T-cell (primary cell): ENCODE data around the gene PCDHB14. TPM values are rescaled to one million over a fixed set of nuclear protein-coding genes. Genes with fewer than 3 reads are reported as not detected.
"Not testable (repeated sequence)": the region's sequence is repeated elsewhere in the genome, so short reads cannot be mapped to it uniquely, and the experiment has no call there.

Experiments used
- ATAC-seq, 4 experiments: fragments of 200-7000 bp in 3 of 4; fragments of 150-1000 bp in 1 of 4; cut with Tn5 transposase; replicated peaks in 1 of 4; 1 replicate in 3 of 4; 2 replicates in 1 of 4; pipeline ENCODE4 v1.10.0; 2021; ENCODE audit warnings: moderate library complexity in 3 of 4, mild to moderate bottlenecking in 2 of 4, moderate number of reproducible peaks in 1 of 4
- CTCF ChIA-PET, 2 donors: fragments of 300-600 bp; sonication (Branson Sonifier 250); formaldehyde crosslinking; loops; one replicate each; lab custom pipeline; 2022; ENCODE audit warnings: antibody characterized with exemption in 2 of 2; lab: Charles Lee
- POLR2A ChIA-PET, 2 donors: fragments of 300-600 bp; sonication (Branson Sonifier 250); formaldehyde crosslinking; loops; one replicate each; lab custom pipeline; 2022; ENCODE audit warnings: antibody characterized with exemption in 2 of 2; lab: Charles Lee
- DNase-seq, 35 experiments: peaks; one replicate each; pipeline versions ENCODE4 v3.0.0 to v3.0.0-alpha.2; 2013 to 2023
- H3K27ac ChIP-seq: one replicate; pipeline ENCODE4 v1.5.1; 2013; ENCODE audit warnings: low read length
- H3K27me3 ChIP-seq, 2 experiments: replicated peaks in 1 of 2; 1 replicate in 1 of 2; 2 replicates in 1 of 2; pipeline versions ENCODE4 v1.6.1 to v1.7.0; 2013; ENCODE audit warnings: low read length in 1 of 2, mixed read lengths in 1 of 2; ENCODE audit not compliant: control insufficient read depth in 2 of 2, insufficient read depth in 2 of 2; ENCODE audit errors: extremely low read depth in 1 of 2
- H3K36me3 ChIP-seq, 2 donors: 1 replicate in 1 of 2; 2 replicates in 1 of 2; pipeline versions ENCODE4 v1.6.1 to v1.7.0; 2013; ENCODE audit warnings: low read length in 1 of 2; ENCODE audit not compliant: control insufficient read depth in 2 of 2, insufficient read depth in 1 of 2; ENCODE audit errors: extremely low read depth in 1 of 2
- H3K4me1 ChIP-seq, 2 experiments: 1 replicate in 1 of 2; 2 replicates in 1 of 2; pipeline versions ENCODE4 v1.6.1 to v1.7.0; 2013; ENCODE audit warnings: low read length in 2 of 2, mixed read lengths in 1 of 2; ENCODE audit not compliant: insufficient read depth in 2 of 2, control insufficient read depth in 1 of 2; ENCODE audit errors: extremely low read depth in 1 of 2
- H3K4me3 ChIP-seq, 2 donors: 1 replicate in 1 of 2; 2 replicates in 1 of 2; pipeline versions ENCODE4 v1.5.1 to v1.7.0; 2013; ENCODE audit warnings: mild to moderate bottlenecking in 2 of 2, low read length in 1 of 2, moderate library complexity in 1 of 2; ENCODE audit not compliant: control insufficient read depth in 1 of 2; ENCODE audit errors: extremely low read depth in 1 of 2
- H3K9me3 ChIP-seq: 2 replicates; pipeline ENCODE4 v1.7.0; 2013
- H3K27ac Mint-ChIP-seq, 2 donors: one replicate each; pipeline ENCODE4 v1.8.0; 2020 to 2021; ENCODE audit warnings: mild to moderate bottlenecking in 2 of 2, mixed read lengths in 2 of 2
- H3K27me3 Mint-ChIP-seq, 2 donors: one replicate each; pipeline ENCODE4 v1.8.0; 2021 to 2022; ENCODE audit warnings: mixed read lengths in 2 of 2
- H3K36me3 Mint-ChIP-seq: one replicate; pipeline ENCODE4 v1.8.0; 2021; ENCODE audit warnings: mixed read lengths
- H3K4me1 Mint-ChIP-seq, 3 donors: one replicate each; pipeline ENCODE4 v1.8.0; 2020 to 2022; ENCODE audit warnings: mixed read lengths in 3 of 3, mild to moderate bottlenecking in 1 of 3
- H3K4me3 Mint-ChIP-seq, 3 donors: one replicate each; pipeline ENCODE4 v1.8.0; 2020 to 2022; ENCODE audit warnings: mild to moderate bottlenecking in 3 of 3, mixed read lengths in 3 of 3, moderate library complexity in 3 of 3
- H3K9me3 Mint-ChIP-seq, 3 donors: one replicate each; pipeline ENCODE4 v1.8.0; 2020 to 2022; ENCODE audit warnings: mixed read lengths in 3 of 3
- WGBS: methylation state at CpG from one replicate; pipeline ENCODE4 v1.1.5; 2013; ENCODE audit warnings: missing lambda C conversion rate; ENCODE audit not compliant: insufficient coverage; 5-methylcytosine and 5-hydroxymethylcytosine counted together
- total RNA-seq, 35 experiments: library from RNA in 6 of 35; stranded (reverse) in 6 of 35; fragments of 120-200 nt in 1 of 35; gene quantifications; one replicate each; pipeline versions ENCODE4 v1.2.1 to v1.2.4 and lab custom pipeline; 2013 to 2026

PCDHB14 gene
- total RNA-seq, 5 donors from 2014 or later (not counting 1 experiment from before 2014, with no cell fraction given): 0.12 TPM; not detected in 4

DNA sequence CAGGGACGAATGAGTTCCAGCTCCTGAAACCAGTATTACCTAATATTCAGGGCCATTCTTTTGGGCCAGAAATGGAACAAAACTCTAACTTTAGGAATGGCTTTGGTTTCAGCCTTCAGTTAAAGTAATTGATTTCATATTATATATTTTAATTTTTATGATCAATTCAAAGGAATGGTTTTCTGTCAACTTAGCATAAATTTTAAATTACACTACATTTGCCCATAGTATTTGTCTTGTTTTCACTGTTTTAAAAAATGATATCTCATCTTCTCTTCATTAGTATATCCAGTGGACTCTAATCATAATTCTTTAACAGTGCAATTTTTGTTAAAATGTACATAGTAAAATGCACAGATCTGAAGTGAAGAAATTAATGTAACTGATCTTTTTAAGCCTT is 42.8 kb upstream of the PCDHB14 start:
- 71% methylated on average over 1 of the region's 1 CpG for WGBS
- Histone ChIP-seq H3K4me3 (no peak overlapping the region), H3K27me3 (peaks cover 2 to 23% of the 10 kb centered on the region in 2 experiments), H3K36me3 (no peaks in the 10 kb centered on the region), H3K4me1 (no peaks in the 10 kb centered on the region), H3K9me3 (no peaks in the 10 kb centered on the region), H3K27ac (no peak overlapping the region)
- ChIA-PET POLR2A (no interaction called here), CTCF (no interaction called here)
- Mint-ChIP-seq H3K36me3 (peaks cover 4% of the 10 kb centered on the region), H3K4me1 (peaks cover 0 to 2% (median 0%) of the 10 kb centered on the region in 3 donors), H3K9me3 (peaks cover 2 to 12% (median 12%) of the 10 kb centered on the region in 3 donors), H3K4me3 (no peak overlapping the region), H3K27ac (peak overlapping the region in 1 of 2 donors; percentile 52), H3K27me3 (peaks cover 31 to 37% of the 10 kb centered on the region in 2 donors)
- ATAC-seq: no peak
- DNase-seq: no peak

- Mint-ChIP-seq H3K27me3 (peaks cover 45 to 50% of the 10 kb centered on the region in 2 donors), H3K9me3 (peaks cover 6 to 15% (median 12%) of the 10 kb centered on the region in 3 donors), H3K36me3 (peaks cover 4% of the 10 kb centered on the region), H3K4me3 (no peak within 1 kb of the TSS), H3K4me1 (peaks cover 4 to 11% (median 7%) of the 10 kb centered on the region in 3 donors), H3K27ac (peak within 1 kb of the TSS in 1 of 2 donors; percentile 4)
- CTCF ChIA-PET: interaction anchor here in 1 of 2 donors (0.8 kb wide), 1 partner anchor 382 kb away, joined by 3 read pairs; no protein-coding TSS in a partner anchor
- peaks cover 5 to 23% of the 10 kb centered on the region in 2 experiments for H3K27me3 ChIP-seq
- DNase-seq: peak in 1 of 35 experiments; percentile 7
- 14% methylated on average over 10 of the region's 13 CpGs for WGBS
- no peak for ATAC-seq
- H3K9me3 ChIP-seq: no peaks in the 10 kb centered on the region
- POLR2A ChIA-PET: no interaction called here
- H3K4me1 ChIP-seq: no peaks in the 10 kb centered on the region
- H3K36me3 ChIP-seq: no peaks in the 10 kb centered on the region
- H3K27ac ChIP-seq: no peak within 1 kb of the TSS
- no peak within 1 kb of the TSS for H3K4me3 ChIP-seq
Observed at GRCh38 chr5:141182248-141182647, 40.9 kb upstream of the PCDHB14 start, which contains the start of gene PCDHB16. TSS of gene PCDHB16 (plus strand) at chr5:141182387. CDS start at chr5:141182560, 173 bp downstream.

DNA sequence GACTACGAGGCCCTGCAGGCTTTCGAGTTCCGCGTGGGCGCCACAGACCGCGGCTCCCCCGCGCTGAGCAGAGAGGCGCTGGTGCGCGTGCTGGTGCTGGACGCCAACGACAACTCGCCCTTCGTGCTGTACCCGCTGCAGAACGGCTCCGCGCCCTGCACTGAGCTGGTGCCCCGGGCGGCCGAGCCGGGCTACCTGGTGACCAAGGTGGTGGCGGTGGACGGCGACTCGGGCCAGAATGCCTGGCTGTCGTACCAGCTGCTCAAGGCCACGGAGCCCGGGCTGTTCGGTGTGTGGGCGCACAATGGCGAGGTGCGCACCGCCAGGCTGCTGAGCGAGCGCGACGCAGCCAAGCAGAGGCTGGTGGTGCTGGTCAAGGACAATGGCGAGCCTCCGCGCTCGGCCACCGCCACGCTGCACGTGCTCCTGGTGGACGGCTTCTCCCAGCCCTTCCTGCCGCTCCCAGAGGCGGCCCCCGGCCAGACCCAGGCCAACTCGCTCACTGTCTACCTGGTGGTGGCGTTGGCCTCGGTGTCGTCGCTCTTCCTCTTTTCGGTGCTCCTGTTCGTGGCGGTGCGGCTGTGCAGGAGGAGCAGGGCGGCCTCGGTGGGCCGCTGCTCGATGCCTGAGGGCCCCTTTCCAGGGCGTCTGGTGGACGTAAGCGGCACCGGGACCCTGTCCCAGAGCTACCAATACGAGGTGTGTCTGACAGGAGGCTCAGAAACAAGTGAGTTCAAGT is 38.9 kb upstream of the PCDHB14 start:
- H3K36me3 ChIP-seq, CTCF ChIA-PET, DNase-seq, H3K4me3 ChIP-seq, H3K9me3 ChIP-seq, H3K36me3 Mint-ChIP-seq, H3K4me3 Mint-ChIP-seq, H3K4me1 ChIP-seq, H3K27ac ChIP-seq, ATAC-seq, POLR2A ChIA-PET, H3K27ac Mint-ChIP-seq: not testable (repeated sequence)
- Mint-ChIP-seq H3K27me3 (peaks cover 56 to 62% of the 10 kb centered on the region in 2 donors), H3K4me1 (peaks cover 4 to 14% (median 7%) of the 10 kb centered on the region in 3 donors), H3K9me3 (peaks cover 10 to 19% (median 16%) of the 10 kb centered on the region in 3 donors)
- 39% methylated on average over 21 of the region's 69 CpGs for WGBS
- peaks cover 5 to 27% of the 10 kb centered on the region in 2 experiments for H3K27me3 ChIP-seq

DNA sequence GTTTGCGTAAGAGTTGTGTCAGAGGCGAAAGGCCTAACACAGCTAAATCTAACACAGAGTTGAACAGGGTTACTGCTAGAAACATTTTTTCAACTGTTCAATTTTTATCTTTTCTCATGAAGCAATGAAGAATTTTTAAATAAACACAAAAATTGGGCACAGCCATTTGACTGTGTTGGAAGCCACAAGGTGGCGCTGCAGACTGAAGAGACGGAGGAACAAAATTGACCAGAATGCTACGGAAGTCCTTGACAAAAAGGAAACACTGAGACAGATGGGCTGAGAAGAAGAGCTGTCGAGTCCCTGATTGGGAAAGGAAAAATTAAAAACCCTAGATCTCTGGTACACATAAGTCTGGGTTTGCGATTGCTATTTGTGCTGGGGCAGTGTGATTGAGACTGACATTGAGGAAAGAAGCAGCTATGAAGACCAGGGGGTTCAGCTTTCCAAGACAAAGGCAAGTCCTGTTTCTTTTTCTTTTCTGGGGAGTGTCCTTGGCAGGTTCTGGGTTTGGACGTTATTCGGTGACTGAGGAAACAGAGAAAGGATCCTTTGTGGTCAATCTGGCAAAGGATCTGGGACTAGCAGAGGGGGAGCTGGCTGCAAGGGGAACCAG is 36.1 kb upstream of the PCDHB14 start, which contains the start of gene PCDHB9:
PCDHB9 (plus strand) TSS at position 265 of the 616 bp plus-strand sequence; CDS start at position 423, 158 bp downstream.
- ATAC-seq: no peak
- H3K4me3 Mint-ChIP-seq: peak within 1 kb of the TSS; percentile 13 to 46 (median 42)
- H3K9me3 Mint-ChIP-seq: peaks cover 16 to 21% (median 18%) of the 10 kb centered on the region in 3 donors
- no peak within 1 kb of the TSS for H3K27ac Mint-ChIP-seq
- Histone ChIP-seq H3K4me3 (no peak within 1 kb of the TSS), H3K4me1 (no peaks in the 10 kb centered on the region), H3K36me3 (no peaks in the 10 kb centered on the region), H3K27ac (no peak within 1 kb of the TSS), H3K9me3 (no peaks in the 10 kb centered on the region), H3K27me3 (peaks cover 8 to 26% of the 10 kb centered on the region in 2 experiments)
- peaks cover 4% of the 10 kb centered on the region for H3K36me3 Mint-ChIP-seq
- peak in 14 of 35 experiments; percentile 5 to 45 (median 19) for DNase-seq
- peaks cover 65 to 72% of the 10 kb centered on the region in 2 donors for H3K27me3 Mint-ChIP-seq
- CTCF ChIA-PET: interaction anchor here (1.0 to 1.3 kb wide), 2 partner anchors 10 to 377 kb away, joined by 3 to 6 read pairs; no protein-coding TSS in a partner anchor
- WGBS: 9% methylated on average over 6 of the region's 9 CpGs
- peaks cover 4 to 14% (median 7%) of the 10 kb centered on the region in 3 donors for H3K4me1 Mint-ChIP-seq
- POLR2A ChIA-PET: no interaction called here

GRCh38 chr5:141188682-141189081 is 34.5 kb upstream of the PCDHB14 start:
- POLR2A ChIA-PET, H3K27ac ChIP-seq, DNase-seq, H3K9me3 ChIP-seq, H3K27ac Mint-ChIP-seq, CTCF ChIA-PET, H3K4me1 ChIP-seq, ATAC-seq, H3K36me3 Mint-ChIP-seq, H3K4me3 Mint-ChIP-seq, H3K36me3 ChIP-seq, H3K4me3 ChIP-seq: not testable (repeated sequence)
- 41% methylated on average over 3 of the region's 37 CpGs for WGBS
- peaks cover 18 to 22% (median 21%) of the 10 kb centered on the region in 3 donors for H3K9me3 Mint-ChIP-seq
- H3K27me3 Mint-ChIP-seq: peaks cover 57 to 71% of the 10 kb centered on the region in 2 donors
- H3K4me1 Mint-ChIP-seq: peaks cover 4 to 14% (median 8%) of the 10 kb centered on the region in 3 donors
- peaks cover 5 to 24% of the 10 kb centered on the region in 2 experiments for H3K27me3 ChIP-seq

GRCh38 chr5:141189131-141189530 is 34.0 kb upstream of the PCDHB14 start:
- peaks cover 4 to 14% (median 8%) of the 10 kb centered on the region in 3 donors for H3K4me1 Mint-ChIP-seq
- POLR2A ChIA-PET, H3K9me3 ChIP-seq, CTCF ChIA-PET, H3K27ac Mint-ChIP-seq, ATAC-seq, H3K4me1 ChIP-seq, DNase-seq, H3K4me3 ChIP-seq, H3K36me3 Mint-ChIP-seq, H3K36me3 ChIP-seq, H3K4me3 Mint-ChIP-seq, H3K27ac ChIP-seq: not testable (repeated sequence)
- peaks cover 57 to 70% of the 10 kb centered on the region in 2 donors for H3K27me3 Mint-ChIP-seq
- 67% methylated on average over 6 of the region's 35 CpGs for WGBS
- H3K9me3 Mint-ChIP-seq: peaks cover 18 to 22% (median 21%) of the 10 kb centered on the region in 3 donors
- peaks cover 5 to 24% of the 10 kb centered on the region in 2 experiments for H3K27me3 ChIP-seq
